ENCODE data around the gene KRTAP5-4. TPM values are rescaled to one million over a fixed set of nuclear protein-coding genes. Genes with fewer than 3 reads are reported as not detected.

The KRTAP5-4 gene
- total and polyA plus RNA-seq, 2 donors (not counting 1 experiment from before 2014, with no cell fraction given): not detected

GRCh38 chr11:1650034-1650917 is 28.3 kb upstream of the KRTAP5-4 start:
- no peak overlapping the region for H3K4me3 ChIP-seq (ENCODE audit: control extremely low read depth in 1 of 5, extremely low read depth in 1 of 5, insufficient read depth in 1 of 5, low read depth in 2 of 5, low read length in 4 of 5)
- H3K4me1 ChIP-seq (ENCODE audit: control insufficient read depth in 2 of 2, insufficient read depth in 2 of 2, low read length in 2 of 2): peaks cover 0 to 6% of the 10 kb centered on the region in 2 donors
- H3K27me3 ChIP-seq (replicated peaks in 1 of 4; ENCODE audit: control extremely low read depth in 1 of 4, control insufficient read depth in 3 of 4, insufficient read depth in 4 of 4, low read length in 3 of 4): peaks cover 0 to 21% (median 4%) of the 10 kb centered on the region in 4 experiments
- TF ChIP-seq EZH2 (IDR thresholded peaks at IDR 0.05; ENCODE audit: borderline replicate concordance, insufficient read depth, low read depth, low read length, poor library complexity, severe bottlenecking): no peak
- H3K9me3 ChIP-seq (ENCODE audit: control extremely low read depth in 1 of 3, control insufficient read depth in 2 of 3, insufficient read depth in 1 of 3, low read length in 2 of 3): no peaks in the 10 kb centered on the region
- CTCF ChIA-PET: interaction anchor here (1.0 to 2.5 kb wide), 5 partner anchors 9 to 501 kb away, joined by 3 to 16 read pairs (median 6); no protein-coding TSS in a partner anchor
- no peaks in the 10 kb centered on the region for H4K20me1 ChIP-seq (ENCODE audit: control insufficient read depth, insufficient read depth, low read length, poor library complexity, severe bottlenecking)
- H3K9ac ChIP-seq (ENCODE audit: low read length): no peak overlapping the region
- H3K4me2 ChIP-seq (replicated peaks; ENCODE audit: low read depth, low read length, poor library complexity, severe bottlenecking): no peak overlapping the region
- H3K27ac ChIP-seq (ENCODE audit: low read length in 2 of 2): no peak overlapping the region
- WGBS (ENCODE audit: insufficient coverage): 85% methylated on average over 14 of the region's 15 CpGs
- DNase-seq (no peak), ATAC-seq (ENCODE audit: low read depth) (no peak)
- no peak overlapping the region for H3K27ac Mint-ChIP-seq
- intact Hi-C loops (cut with micrococcal nuclease): loop anchor here (5.0 kb wide), 1 partner anchor 42 kb away; no protein-coding TSS in a partner anchor
- no peaks in the 10 kb centered on the region for H3K79me2 ChIP-seq (ENCODE audit: control insufficient read depth, insufficient read depth, low read length)
- H3K27me3 Mint-ChIP-seq: peaks cover 27% of the 10 kb centered on the region
- H3K9me3 Mint-ChIP-seq (ENCODE audit: insufficient read depth): no peaks in the 10 kb centered on the region
- H3K4me3 Mint-ChIP-seq: no peak overlapping the region
- POLR2A ChIA-PET: no interaction called here
- H3K36me3 ChIP-seq (replicated peaks in 1 of 2; ENCODE audit: control extremely low read depth in 1 of 2, control insufficient read depth in 1 of 2, extremely low read depth in 1 of 2, insufficient read depth in 2 of 2, low read length in 1 of 2): no peaks in the 10 kb centered on the region
- H3K4me1 Mint-ChIP-seq: no peaks in the 10 kb centered on the region
- no peak overlapping the region for H2AFZ ChIP-seq (ENCODE audit: insufficient read depth, low read depth, low read length, poor library complexity, severe bottlenecking)

DNA sequence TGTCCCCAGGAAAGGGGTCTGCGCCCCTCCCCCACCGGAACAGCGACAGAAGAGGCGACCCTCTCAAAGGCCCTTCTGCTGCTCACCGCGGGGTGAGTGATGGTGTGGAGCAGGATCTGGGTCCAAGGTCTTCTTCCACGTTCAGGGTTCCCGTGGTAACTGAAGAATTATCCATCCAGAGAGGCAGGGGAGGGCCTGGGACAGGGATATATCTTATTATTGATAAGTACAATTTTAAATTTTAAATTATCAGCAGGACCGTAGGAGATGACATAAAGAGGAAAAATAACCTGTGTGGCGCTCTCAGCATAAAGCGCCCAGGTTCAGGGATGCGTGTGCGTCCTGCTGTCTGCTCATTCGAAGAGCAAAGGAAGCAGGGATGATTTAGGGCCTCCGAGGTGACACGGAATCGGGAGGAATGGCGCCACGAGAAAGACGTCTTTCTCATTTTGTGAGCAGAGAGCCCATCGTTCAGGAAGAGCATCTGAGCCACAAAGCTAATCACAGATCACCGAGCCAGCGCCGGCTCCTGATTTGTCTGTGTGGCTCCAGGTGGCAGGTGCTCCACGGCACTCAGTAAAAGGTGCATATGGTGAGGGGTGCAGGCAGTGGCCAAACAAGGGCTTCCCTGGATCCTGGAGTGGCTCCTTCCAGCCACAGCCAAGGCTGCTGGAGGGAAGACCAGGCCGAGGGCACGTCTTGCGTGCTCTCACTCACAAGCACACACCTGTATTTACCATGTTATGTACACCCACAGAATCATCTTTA is 26.9 kb upstream of the KRTAP5-4 start:
- peaks cover 0 to 12% (median 4%) of the 10 kb centered on the region in 4 experiments for H3K27me3 ChIP-seq (replicated peaks in 1 of 4; ENCODE audit: control extremely low read depth in 1 of 4, control insufficient read depth in 3 of 4, insufficient read depth in 4 of 4, low read length in 3 of 4)
- H4K20me1 ChIP-seq (ENCODE audit: control insufficient read depth, insufficient read depth, low read length, poor library complexity, severe bottlenecking): no peaks in the 10 kb centered on the region
- DNase-seq (no peak), ATAC-seq (ENCODE audit: low read depth) (no peak)
- H3K4me2 ChIP-seq (replicated peaks; ENCODE audit: low read depth, low read length, poor library complexity, severe bottlenecking): no peak overlapping the region
- WGBS (ENCODE audit: insufficient coverage): 91% methylated on average over 23 of the region's 28 CpGs
- CTCF ChIA-PET: interaction anchor here (1.0 to 1.6 kb wide), 3 partner anchors 8 to 352 kb away, joined by 3 to 4 read pairs (median 3); no protein-coding TSS in a partner anchor
- H3K4me1 ChIP-seq (ENCODE audit: control insufficient read depth in 2 of 2, insufficient read depth in 2 of 2, low read length in 2 of 2): peaks cover 0 to 6% of the 10 kb centered on the region in 2 donors
- Mint-ChIP-seq H3K4me1 (no peaks in the 10 kb centered on the region), H3K4me3 (no peak overlapping the region), H3K27me3 (peaks cover 22% of the 10 kb centered on the region), H3K9me3 (ENCODE audit: insufficient read depth) (no peaks in the 10 kb centered on the region), H3K27ac (no peak overlapping the region)
- no peak for TF ChIP-seq CTCF (IDR thresholded peaks at IDR 0.05)
- no peak for TF ChIP-seq EZH2 (IDR thresholded peaks at IDR 0.05; ENCODE audit: borderline replicate concordance, insufficient read depth, low read depth, low read length, poor library complexity, severe bottlenecking)
- H3K9ac ChIP-seq (ENCODE audit: low read length): no peak overlapping the region
- H2AFZ ChIP-seq (ENCODE audit: insufficient read depth, low read depth, low read length, poor library complexity, severe bottlenecking): no peak overlapping the region
- H3K4me3 ChIP-seq (ENCODE audit: control extremely low read depth in 1 of 5, extremely low read depth in 1 of 5, insufficient read depth in 1 of 5, low read depth in 2 of 5, low read length in 4 of 5): no peak overlapping the region
- H3K9me3 ChIP-seq (ENCODE audit: control extremely low read depth in 1 of 3, control insufficient read depth in 2 of 3, insufficient read depth in 1 of 3, low read length in 2 of 3): no peaks in the 10 kb centered on the region
- POLR2A ChIA-PET: no interaction called here
- no peak overlapping the region for H3K27ac ChIP-seq (ENCODE audit: low read length in 2 of 2)
- H3K36me3 ChIP-seq (replicated peaks in 1 of 2; ENCODE audit: control extremely low read depth in 1 of 2, control insufficient read depth in 1 of 2, extremely low read depth in 1 of 2, insufficient read depth in 2 of 2, low read length in 1 of 2): no peaks in the 10 kb centered on the region
- intact Hi-C loops (cut with micrococcal nuclease): no loop called here
- H3K79me2 ChIP-seq (ENCODE audit: control insufficient read depth, insufficient read depth, low read length): no peaks in the 10 kb centered on the region

Data from B cell (primary cell).